NCI-H187 (cell line): ENCODE results near the gene SDHB.

ENCODE experiments used
- DNase-seq, 2 experiments: peaks; one replicate each; lab custom pipeline; 2025; lab: John Stamatoyannopoulos, UW

SDHB gene

DNA sequence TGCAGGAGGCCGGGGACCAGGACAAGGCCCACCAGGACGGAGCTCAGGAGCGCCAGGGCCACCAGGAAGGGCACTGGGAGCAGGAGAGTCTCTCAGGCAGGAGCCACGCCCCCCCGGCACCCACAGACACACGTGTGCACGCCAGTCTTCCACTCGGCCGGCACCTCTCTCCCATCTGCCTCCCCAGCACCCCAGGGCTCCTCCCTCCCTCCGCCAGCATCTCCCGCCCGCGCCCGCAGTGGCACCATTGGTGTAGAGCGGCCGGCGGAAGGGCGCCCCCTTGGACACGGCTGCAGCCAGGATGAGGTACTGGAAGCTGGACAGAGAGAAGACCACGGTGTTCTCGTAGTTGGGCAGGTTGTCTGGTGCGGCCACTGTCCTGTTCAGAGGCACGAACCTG lies 67.3 kb downstream of the SDHB start:
- DNase-seq = no peak

DNA sequence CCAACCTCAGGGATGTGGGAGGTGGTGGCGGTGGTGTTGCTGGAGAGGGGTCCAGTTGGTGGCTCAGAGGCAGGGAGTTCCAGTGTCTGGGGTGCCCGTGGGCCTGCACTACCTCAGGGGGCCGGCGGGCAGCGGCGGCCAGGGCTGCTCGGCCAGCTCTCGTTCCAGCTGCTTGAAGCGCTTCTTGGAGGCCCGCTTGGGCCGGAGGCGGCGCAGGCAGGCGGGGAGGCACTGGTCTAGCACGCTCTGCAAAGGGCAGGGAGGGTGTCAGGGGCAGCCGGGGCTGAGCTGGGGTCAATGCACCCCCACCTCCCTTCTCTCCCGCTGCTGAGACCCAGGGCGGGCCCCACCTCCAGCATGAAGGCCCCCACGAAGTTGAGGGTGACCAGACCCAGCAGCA lies 67.7 kb downstream of the SDHB start:
- no peak for DNase-seq

GRCh38 chr1:16984717-16985116 lies 69.1 kb downstream of the SDHB start:
- DNase-seq = no peak

GRCh38 chr1:16983649-16984048 lies 70.2 kb downstream of the SDHB start:
- DNase-seq = no peak

GRCh38 chr1:16982902-16983301 lies 70.9 kb downstream of the SDHB start:
- DNase-seq = no peak

DNA sequence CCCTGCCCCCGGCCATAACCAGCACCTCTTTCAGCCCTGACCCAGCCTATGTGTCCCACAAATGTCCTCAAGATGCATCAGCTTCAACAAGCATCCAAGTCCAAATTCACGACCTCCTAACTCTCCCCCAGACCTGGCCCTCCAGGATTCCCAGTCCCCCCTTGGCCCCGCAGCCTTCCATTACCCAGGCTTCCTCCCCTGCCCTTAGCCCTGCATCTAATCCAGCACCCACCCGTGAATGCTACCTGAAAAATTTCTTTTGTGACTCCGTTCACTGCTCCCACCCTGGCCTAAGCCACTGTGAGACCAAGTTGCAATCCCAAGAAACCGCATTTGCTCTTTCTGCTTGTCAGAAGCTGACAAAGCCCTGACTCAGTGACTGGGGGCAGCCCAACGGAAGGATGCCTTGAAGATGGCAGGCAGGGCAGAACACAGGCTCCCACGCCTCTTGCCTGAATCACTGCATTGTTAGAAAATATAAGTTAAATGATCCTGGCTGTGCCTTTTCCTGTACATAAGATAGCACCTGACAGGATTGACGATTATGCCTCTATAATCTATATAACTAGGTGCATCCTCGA lies 72.5 kb downstream of the SDHB start:
- no peak for DNase-seq

DNA sequence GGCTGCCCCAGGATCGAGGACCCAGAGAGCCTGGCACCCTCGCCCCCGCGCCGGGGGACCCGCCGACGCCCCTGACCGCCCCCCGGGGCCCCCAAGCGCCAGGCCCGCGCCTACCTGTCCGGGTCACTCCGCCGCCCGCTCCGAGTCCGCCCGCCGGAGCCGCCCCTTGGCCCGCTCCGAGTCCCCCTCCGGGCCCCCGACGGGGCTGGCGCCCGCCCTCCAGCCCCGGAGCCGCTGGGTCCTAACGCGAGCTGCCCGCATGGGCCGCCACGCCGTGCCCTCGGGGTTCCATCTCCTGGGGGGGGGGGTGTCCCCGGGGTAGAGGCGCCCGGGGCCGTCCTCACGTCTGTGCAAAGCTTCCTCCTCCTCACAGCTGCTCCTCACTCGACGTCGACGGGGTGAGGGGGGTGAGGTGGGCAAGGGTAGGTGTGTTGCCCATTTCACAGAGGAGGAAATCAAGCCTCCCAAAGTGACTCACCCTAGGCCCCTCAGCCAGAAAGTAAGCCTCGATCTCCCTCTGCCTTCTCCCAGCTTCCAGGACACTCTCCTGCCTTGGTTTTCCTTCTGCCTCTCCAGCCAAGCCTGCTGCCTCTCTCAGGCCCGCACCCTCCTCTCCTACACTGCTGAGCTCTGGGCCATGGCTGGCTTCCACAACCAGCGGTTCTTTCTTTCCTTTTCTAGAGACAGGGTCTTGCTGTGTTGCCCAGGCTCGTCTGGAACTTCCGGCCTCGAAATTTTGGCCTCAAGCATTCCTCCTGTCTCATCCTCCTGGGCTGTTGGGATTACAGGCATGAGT lies 73.2 kb downstream of the SDHB start, which contains the start of gene MFAP2:
Gene MFAP2, minus strand, starts transcription at position 148 of the 796 bp plus-strand sequence. CDS start 2,347 bp downstream, outside the sequence.
- DNase-seq = no peak

GRCh38 chr1:16979475-16980327 lies 74.1 kb downstream of the SDHB start:
- no peak for DNase-seq

DNA sequence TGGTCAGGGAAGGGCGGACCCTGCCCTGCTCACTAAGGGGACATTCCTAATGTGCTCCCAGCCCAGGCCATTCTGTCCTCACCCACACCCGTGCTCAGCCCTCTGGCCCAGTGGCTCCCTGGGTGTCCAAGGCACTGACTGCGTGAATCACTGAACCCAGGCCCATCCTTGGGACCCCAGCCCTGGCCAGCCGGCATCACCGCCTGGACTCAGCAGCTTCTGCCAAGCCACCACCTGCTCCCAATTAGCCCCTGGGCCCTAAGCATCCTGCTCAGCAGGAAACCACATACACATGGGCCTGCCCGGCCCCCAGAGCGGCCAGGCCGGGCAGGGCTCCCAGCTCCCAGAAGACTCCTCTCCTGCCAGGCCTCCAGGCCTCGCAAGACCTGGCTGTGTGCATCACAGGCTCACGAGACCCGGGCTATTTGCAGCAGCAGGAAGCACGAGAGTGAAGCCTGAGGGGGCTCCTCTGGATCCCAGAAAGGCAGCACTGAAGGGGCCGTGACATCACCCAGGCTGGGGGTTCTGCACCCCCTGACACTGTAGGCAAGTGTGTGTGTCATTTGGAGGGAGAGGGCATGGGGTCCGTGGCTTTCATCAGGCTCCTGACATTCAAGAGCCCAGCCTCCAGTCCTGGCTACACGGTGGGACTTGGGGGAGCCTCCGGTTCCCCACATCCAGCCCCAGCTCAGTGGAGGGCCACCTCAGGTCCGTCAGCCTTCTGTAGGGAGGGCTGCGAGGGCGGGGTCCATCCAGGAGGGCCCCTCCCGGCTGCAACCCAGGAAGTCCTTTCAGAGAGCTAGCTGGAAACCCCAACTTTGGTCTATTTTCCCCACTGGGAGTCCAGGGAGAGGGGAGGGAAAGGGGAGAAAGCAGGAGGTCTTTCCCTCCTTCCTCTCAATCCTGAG lies 75.0 kb downstream of the SDHB start:
- no peak for DNase-seq

DNA sequence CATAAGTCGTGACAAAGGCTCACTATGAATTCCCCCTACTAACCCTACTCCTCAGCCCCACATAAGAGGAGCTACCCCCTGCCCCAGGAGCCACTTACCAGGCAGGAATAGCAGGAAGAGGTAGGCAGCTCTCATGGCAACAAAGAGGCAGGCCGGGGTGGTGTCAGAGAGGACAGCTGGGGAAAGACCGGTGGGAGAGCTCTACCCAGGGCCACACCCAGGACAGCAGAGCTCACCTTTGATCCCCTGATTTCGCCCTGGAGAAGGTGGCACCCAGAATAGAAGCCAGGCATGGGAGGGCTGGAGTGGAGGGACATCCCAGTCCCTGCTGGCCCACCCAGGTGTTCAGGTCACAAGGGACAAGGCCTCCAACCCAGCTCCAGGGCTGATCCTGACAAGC lies 75.7 kb downstream of the SDHB start:
- DNase-seq = no peak

GRCh38 chr1:16977377-16977776 lies 76.5 kb downstream of the SDHB start:
- DNase-seq = no peak

- DNase-seq = no peak
Observed at GRCh38 chr1:16976966-16977365, 76.9 kb downstream of the SDHB start.

DNA sequence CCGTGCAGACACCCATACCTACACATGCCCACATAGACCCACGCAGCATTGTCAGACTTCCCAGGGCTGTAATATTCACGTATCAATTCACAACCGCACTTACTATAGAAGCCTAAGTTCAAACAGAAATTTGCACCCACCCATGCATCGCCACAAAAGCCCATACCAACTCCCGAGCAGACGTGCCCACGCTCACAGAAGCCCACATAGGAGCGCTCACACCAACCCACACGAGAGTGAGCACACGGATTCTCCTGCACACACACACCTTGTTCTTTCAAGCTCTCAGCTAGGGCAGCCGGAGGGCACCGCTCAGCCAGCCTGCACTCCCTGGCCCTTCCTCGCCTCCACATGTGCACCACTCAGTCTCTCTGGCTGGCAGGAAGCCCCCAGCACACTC lies 78.0 kb downstream of the SDHB start:
- no peak for DNase-seq

DNA sequence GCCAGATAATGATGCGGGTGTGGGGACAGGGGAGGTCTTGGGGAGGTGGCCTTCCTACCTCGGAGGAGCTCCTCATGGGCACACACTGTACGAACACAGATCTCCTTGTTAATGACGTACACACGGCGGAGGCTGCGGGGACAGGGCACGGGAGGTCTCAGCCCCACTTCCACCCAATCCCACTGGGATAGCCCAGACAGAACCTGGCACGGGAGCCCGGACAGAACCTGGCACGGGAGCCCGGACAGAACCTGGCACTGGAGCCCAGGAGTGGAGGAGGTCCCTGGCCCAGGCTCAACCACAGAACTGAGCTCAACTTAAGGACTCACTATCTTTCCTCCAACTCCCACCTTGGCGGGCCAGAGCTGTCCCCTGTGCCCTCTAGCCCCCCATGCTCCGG lies 78.6 kb downstream of the SDHB start:
- no peak for DNase-seq

GRCh38 chr1:16973215-16973614 lies 80.6 kb downstream of the SDHB start:
- DNase-seq = no peak

GRCh38 chr1:16972189-16972895 lies 81.5 kb downstream of the SDHB start:
- DNase-seq = no peak

DNA sequence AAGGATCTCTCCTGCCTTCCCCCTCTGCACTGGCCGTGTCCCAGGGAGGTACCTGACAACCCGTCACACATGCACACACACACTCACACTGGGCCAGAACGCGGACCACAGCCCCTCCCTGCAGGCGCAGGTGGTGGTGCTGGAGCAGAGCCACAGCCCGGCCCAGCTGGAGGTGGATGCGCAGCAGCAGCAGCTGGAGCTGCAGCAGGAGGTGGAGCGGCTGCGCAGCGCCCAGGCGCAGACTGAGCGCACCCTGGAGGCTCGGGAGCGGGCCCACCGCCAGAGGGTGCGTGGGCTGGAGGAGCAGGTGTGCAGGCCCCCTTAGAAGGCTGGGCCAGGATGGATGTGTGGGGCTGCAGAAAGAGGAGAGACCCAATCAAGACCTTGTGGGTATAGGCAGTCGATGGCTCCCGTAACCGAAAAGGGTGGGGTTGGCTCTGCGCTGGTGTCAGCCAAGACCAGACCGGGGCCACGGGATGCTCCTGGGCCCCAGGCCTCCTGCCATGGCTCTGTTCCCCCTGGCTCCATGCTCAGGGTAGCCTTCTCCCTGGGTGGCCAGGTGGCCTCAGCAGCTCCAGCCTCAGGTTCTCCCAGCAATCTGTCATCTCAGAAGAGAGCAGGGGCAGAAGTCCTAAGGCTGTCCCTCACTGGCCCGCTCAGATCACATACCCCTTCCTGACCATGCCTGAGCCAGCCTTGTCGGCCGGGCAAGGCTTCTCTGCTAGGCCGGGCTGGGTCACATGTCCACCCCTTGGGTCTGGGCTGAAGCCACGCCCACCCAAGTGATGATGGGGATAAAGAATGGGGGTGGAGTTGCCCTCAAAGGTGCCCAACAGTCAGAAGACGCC lies 82.3 kb downstream of the SDHB start:
- DNase-seq = peak; percentile 9 to 62

- DNase-seq = no peak
Observed at GRCh38 chr1:16970132-16970910, 83.5 kb downstream of the SDHB start.

- no peak for DNase-seq
Observed at GRCh38 chr1:16969651-16970050, 84.2 kb downstream of the SDHB start.
